ENCODE data around the gene CRNKL1.

The CRNKL1 gene

GRCh38 chr20:20063941-20064702, 11.9 kb upstream of the CRNKL1 start:
- no peak for DNase-seq (ENCODE audit: low read depth in 1 of 2, low spot score in 1 of 2)

- no peak for DNase-seq (ENCODE audit: low read depth in 1 of 2, low spot score in 1 of 2)
Measured at GRCh38 chr20:20060234-20060998, 8.2 kb upstream of the CRNKL1 start.

GRCh38 chr20:20051767-20052073, 546 bp downstream of the CRNKL1 start:
- no peak for DNase-seq (ENCODE audit: low read depth in 1 of 2, low spot score in 1 of 2)

- no peak for DNase-seq (ENCODE audit: low read depth in 1 of 2, low spot score in 1 of 2)
Measured at GRCh38 chr20:20039752-20040387, 12.4 kb downstream of the CRNKL1 start.

GRCh38 chr20:20038586-20038985, 13.7 kb downstream of the CRNKL1 start:
- no peak for DNase-seq (ENCODE audit: low read depth in 1 of 2, low spot score in 1 of 2)

GRCh38 chr20:20037960-20038359, 14.3 kb downstream of the CRNKL1 start:
- no peak for DNase-seq (ENCODE audit: low read depth in 1 of 2, low spot score in 1 of 2)

- DNase-seq (ENCODE audit: low read depth in 1 of 2, low spot score in 1 of 2), result no peak
Measured at GRCh38 chr20:20036756-20037155, 15.5 kb downstream of the CRNKL1 start.

GRCh38 chr20:20034486-20034885, 17.8 kb downstream of the CRNKL1 start:
- no peak for DNase-seq (ENCODE audit: low read depth in 1 of 2, low spot score in 1 of 2)

- DNase-seq (ENCODE audit: low read depth in 1 of 2, low spot score in 1 of 2), result no peak
Measured at GRCh38 chr20:20031790-20032189, 20.5 kb downstream of the CRNKL1 start.

GRCh38 chr20:20027284-20027683, 25.0 kb downstream of the CRNKL1 start:
- DNase-seq (ENCODE audit: low read depth in 1 of 2, low spot score in 1 of 2), result no peak

- no peak for DNase-seq (ENCODE audit: low read depth in 1 of 2, low spot score in 1 of 2)
Measured at GRCh38 chr20:20024942-20025341, 27.3 kb downstream of the CRNKL1 start.

GRCh38 chr20:20023395-20023794, 28.9 kb downstream of the CRNKL1 start:
- no peak for DNase-seq (ENCODE audit: low read depth in 1 of 2, low spot score in 1 of 2)

- no peak for DNase-seq (ENCODE audit: low read depth in 1 of 2, low spot score in 1 of 2)
Measured at GRCh38 chr20:20022498-20022897, 29.8 kb downstream of the CRNKL1 start.

- no peak for DNase-seq (ENCODE audit: low read depth in 1 of 2, low spot score in 1 of 2)
Measured at GRCh38 chr20:20021835-20022234, 30.4 kb downstream of the CRNKL1 start.

GRCh38 chr20:20020908-20021307, 31.4 kb downstream of the CRNKL1 start:
- DNase-seq (ENCODE audit: low read depth in 1 of 2, low spot score in 1 of 2), result no peak

- no peak for DNase-seq (ENCODE audit: low read depth in 1 of 2, low spot score in 1 of 2)
Measured at GRCh38 chr20:20019123-20019522, 33.1 kb downstream of the CRNKL1 start.

GRCh38 chr20:20018366-20018765, 33.9 kb downstream of the CRNKL1 start:
- DNase-seq (ENCODE audit: low read depth in 1 of 2, low spot score in 1 of 2), result no peak

GRCh38 chr20:20017844-20018185, 34.5 kb downstream of the CRNKL1 start:
- no peak for DNase-seq (ENCODE audit: low read depth in 1 of 2, low spot score in 1 of 2)

GRCh38 chr20:20017001-20017843, 35.0 kb downstream of the CRNKL1 start, which contains the start of gene NAA20:
NAA20 (plus strand) TSS chr20:20017362; CDS start chr20:20017397, 35 bp downstream.
- peak; percentile 79 to 86 for DNase-seq (ENCODE audit: low read depth in 1 of 2, low spot score in 1 of 2)

- no peak for DNase-seq (ENCODE audit: low read depth in 1 of 2, low spot score in 1 of 2)
Measured at GRCh38 chr20:20014659-20015058, 37.6 kb downstream of the CRNKL1 start.

GRCh38 chr20:20012541-20012940, 39.7 kb downstream of the CRNKL1 start:
- DNase-seq (ENCODE audit: low read depth in 1 of 2, low spot score in 1 of 2), result no peak
